AG20443 (cell line): ENCODE results near the gene AJAP1.

Source experiments
- DNase-seq: peaks from one replicate; pipeline ENCODE4 v3.0.0; 2012; ENCODE audit warnings: low spot score, mixed read lengths

The AJAP1 gene

DNA sequence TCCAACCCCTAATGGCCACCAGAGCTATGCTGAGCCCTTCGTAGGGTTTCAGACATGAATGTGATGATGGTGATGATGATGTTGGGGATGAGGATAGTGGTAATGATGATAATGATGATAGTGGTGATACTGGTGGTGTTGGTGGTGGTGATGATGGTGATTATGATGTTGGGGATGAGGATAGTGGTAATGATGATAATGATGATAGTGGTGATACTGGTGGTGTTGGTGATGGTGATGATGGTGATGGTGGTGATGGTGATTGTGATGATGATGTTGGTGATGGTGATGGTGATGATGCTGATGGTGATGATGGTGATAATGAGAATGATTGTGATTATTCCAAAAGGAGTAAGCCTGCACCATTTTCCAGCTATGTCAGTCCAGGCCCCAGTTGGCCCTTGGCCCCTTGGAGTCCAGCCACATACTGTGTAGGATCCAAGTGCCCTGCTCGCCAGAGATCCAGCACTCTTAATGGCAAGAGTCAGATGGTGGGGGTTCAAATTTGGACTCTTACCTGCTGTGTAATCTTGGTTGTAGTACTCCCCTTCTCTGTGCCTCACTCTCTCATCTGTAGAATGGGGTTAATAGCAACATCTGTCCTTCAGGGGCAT lies 28.3 kb downstream of the AJAP1 start:
- no peak for DNase-seq

DNA sequence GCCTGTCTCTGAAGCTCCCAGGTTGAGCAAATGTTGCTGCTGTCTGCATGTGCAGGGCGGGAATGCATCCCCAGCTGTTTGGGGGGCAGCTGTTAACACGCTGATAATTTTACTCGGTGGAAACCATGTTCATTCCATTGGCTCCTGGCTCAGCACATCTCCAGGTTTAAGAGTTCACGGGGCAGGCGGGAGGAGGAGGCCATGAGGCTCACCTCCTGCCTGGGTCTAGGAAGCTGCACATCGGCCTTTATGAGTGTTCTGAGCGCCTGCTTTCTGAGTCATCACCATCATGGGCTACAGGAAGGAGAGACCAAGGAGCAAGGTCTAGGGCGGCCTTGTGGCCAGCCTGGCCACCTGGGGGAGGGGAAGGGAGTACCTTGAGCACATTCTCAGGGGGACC lies 29.7 kb downstream of the AJAP1 start:
- DNase-seq, result no peak

DNA sequence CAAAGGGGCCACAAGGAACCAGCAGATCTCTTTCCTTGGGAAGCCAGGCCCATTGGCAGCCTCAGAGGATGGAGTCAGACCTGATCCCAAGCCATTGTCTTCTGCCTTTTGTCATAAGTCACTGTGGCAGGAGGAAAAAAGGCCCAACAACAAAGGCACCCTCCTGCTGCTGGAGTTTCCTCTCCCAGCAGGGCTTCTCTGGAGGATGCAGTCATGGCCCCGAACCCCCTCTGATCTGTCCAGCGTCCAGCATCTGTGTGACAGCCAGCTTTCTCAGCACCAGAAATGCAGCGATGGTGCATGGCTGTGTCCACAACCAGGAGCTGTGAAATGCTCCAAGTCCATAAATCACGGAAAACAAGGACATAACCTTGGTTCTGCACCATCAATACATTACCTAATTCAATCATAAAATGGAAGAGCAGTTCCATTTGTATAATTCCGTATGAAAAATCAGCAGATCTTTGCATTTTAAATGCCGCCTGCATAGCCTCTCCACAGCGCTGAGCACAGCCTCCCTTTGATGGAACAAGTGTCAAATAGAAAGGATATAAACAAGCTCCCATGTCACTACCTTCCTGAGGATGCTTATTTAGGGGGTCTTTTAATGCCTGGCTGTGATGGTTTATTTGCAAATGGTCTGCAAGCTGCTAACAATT lies 30.6 kb downstream of the AJAP1 start:
- DNase-seq, result no peak

DNA sequence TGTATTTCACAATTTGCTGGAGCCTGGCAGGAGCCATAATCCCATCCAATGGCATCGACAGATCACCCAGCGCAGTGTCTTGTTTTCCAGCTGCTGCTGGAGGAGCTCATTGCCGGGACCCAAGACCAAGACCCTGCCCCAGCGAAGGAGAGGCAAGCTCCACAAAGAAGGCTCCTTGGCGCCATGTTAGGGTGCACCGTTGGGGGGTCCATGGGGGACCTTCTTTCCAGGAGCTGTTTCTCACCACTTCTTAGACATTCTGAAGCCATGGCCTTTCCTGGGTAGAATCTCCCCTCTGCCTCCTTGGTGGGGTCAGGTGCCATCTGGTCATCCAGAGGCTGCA lies 31.1 kb downstream of the AJAP1 start:
- DNase-seq, result no peak

DNA sequence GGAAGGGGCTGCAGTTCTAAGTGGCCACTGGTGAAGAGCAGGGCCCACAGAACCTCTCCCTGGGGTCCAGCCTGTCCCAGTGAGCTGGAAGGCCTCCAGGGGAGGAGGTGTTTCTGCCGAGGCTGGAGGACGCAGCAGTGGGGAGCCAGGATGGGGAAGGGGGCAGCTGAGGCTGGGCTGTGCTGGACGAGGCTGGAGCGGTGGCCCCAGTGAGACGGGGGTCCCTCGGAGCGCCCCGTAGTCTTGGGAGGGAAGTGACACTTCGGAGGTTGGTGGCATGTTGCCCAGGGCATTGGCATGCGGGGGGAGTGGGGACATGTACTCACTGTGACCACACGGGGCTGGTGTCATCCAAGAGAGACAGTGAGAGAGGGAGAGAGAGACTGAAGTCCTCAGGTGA lies 33.5 kb downstream of the AJAP1 start:
- no peak for DNase-seq

DNA sequence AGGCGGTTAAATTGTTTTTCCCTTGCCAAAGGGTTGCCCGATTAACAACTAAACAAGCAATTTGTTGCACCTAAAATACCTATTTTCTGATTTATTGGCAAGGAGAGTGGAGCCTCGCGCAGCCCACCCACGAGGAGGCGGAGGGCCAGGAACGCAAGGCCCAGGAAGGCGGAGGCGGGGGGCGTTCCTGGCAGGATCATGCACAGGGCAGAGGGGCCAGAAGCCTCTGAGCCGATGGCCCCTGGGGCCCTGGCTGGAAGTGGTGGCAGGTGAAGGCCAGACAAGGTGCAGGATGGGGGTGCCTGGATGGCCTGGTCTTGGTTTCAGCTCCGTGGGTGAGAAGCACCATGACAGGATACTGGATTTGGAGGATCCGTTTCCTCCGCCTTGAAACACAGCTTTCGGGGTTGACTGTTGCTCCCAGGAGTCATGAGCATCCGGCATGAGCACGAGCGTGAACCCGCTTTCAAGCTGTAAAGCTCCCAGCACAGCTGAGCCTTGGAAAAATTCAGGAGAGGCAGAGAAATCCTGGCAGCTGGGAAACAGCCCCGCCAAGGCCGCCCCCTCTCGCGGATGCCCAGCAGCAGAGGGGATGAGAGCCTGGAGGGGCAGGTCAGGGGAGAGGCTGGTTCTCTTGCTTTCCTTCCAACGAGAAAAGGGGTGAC lies 35.0 kb downstream of the AJAP1 start:
- DNase-seq, result no peak

DNA sequence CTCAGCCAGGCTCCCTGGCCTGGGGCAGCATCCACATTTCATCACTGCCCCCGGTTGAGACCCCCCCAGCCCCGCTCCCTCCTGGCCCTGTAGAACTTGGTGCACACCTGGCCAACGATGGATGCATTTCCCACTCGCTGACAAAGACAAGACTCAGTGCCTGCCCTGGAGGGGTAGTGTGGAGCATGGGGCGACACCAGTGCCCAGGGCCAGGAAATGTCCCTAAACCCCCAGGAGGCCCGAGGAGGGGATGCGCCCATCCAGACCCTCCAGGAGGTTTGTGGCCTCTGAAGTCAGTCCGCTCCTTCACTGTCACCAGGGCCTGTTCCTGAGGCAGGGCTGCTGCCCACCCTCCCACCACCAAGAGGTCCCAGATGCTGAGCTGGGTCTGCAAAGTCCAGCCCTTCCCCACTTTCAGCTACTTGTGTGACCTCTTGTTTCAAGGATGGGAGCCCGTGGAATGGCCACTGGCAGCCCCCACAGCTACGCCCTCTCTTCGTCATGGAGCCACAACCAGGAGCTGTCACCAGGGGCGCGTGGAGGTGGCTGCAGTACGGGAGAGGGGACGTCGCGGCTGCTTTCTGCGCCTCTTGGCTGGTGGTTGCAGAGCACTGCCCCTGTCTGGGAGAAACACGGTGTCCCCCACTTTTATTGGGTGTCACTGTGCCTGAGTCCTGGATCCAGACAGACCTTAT lies 35.7 kb downstream of the AJAP1 start:
- no peak for DNase-seq

DNA sequence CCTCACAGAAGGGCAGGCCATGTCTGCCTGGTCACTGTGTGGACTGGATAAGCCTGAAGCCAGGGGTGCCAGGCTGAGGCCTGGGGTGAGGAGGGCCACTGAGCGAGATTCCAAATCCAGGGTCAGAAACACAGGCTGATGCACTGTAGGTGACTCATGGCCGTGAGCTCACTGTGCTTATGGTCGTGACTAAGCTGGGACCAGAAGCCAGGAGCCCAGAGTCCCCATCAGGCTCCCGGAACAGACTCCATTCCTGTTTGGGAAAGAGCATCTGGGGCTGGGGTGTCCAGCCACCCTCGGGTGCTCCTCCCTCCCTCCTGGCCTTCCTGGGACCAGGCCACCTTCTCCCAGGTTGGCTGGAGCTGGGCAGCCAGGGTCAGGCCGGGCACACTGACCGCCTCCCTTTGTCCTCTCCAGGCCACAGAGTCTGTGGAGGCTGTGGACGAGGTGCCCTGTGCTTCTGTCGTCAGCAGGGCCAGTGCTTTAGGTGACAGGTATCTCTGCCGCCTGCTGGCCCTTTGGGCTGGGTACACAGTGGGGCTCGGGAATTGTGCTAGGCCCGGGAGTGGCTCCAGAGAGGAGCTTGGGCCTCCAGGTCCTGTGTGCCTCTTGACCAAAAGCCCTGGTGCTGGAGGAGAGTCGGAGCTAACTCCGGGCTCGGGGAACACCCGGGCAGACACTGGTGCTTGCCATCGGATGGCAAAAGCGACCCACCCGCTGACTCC lies 36.7 kb downstream of the AJAP1 start:
- peak; percentile 72 for DNase-seq

DNA sequence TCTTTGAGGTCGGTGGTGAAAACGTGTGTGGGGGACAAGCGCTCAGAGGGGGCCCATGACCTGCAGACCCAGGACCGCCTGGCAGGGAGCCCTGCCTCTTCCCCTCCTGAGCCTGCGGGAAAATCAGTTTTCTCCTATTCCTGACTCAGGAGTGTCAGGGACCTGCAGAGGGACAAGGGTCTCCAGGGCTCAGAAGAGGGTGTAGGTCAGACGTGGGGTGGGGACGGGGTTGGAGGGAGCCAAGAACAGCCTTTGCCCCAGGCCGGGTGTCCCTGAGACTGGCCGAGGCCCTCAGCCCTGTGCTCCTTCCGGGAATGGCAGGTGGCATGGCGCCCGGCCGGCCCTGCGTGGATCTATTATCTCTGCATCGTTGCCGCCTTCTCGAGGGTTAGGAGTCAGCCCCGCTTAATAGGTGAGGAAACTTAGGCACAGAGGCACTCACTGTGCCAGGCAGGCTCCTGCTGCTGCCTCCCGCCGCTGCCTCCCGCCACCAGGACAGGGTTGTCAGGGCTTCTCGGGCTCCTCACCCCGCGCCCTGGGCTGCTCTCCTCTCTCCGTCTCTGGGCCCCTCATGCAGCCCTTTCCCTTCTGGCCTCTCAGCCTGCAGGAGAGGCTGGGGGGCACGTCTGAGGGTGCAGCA lies 37.5 kb downstream of the AJAP1 start:
- DNase-seq, result no peak

DNA sequence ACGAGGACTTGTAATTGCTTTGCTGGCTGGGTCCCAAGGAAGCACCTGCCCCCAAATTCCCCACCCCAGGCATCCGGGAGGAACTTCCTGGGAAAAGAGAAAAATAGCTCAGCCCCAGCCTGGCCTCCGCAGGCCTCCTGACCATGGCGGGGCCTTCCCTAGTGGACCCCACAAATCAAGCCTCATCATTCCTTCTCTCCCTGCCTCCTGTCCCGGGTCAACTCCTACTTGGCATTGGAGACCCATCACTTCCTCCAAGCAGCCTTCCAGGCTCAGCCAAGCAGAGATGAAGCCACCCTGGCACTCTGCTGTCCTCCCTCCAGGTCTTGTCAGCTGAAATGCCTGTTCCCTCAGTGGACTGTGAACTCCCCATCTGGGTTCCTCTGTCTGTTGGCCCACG lies 38.0 kb downstream of the AJAP1 start:
- no peak for DNase-seq

DNA sequence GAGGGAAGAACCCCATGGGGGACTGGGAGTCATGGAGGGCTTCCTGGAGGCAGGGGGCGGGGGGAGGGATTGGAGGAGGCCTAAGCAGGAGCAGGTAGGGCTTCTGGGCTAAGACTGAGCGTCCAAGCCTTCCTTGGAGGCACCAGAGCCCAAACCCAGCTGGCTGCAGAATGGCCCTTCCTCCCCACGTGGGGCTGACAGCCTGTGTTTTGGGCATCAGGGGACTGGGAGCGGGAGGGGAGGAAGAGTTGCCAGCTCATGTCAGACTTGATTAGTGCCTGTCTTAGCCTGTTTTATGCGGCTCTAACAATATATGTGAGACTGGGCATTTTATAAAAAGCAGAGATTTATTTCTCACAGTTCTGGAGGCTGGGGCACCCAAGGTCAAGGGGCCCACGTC lies 38.9 kb downstream of the AJAP1 start:
- DNase-seq, result no peak

DNA sequence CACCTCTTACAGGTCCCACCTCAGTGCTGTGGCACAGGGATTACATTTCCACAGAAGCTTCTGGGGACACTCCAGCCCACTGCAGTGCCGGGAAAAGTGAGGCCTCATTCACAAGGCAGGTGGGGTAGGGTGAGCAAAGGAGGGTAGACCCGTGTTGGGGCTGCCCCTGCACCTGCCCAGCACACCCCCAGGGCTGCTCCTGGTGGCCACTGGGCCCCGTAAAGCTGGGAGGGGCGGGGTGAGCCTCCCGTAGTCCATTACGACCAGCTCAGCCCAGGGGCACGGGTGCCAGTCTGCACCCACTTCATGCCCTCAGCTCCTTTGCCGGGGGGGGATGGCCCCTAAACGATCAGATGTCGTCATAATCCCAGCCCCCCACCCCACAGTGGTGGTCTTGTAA lies 39.5 kb downstream of the AJAP1 start:
- no peak for DNase-seq

DNA sequence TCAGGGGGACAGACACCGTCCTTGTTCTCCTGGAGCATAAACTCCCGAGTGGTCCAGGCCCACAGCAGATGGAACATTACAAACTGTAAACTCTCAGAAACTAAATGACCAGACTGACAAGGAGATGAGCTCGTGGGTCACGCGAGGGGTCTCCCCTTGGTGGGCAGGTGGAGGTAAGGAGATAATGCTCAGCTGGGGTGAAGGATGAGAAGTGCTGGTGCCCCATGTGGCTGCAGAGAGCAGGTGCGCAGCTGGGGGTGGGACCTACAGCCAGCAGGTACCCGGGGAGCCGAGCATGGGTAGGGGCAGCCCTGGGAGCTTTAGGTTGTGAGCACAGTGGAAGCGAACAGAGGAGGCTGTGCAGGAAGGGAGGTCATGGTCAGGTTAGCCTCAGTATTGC lies 40.1 kb downstream of the AJAP1 start:
- no peak for DNase-seq

DNA sequence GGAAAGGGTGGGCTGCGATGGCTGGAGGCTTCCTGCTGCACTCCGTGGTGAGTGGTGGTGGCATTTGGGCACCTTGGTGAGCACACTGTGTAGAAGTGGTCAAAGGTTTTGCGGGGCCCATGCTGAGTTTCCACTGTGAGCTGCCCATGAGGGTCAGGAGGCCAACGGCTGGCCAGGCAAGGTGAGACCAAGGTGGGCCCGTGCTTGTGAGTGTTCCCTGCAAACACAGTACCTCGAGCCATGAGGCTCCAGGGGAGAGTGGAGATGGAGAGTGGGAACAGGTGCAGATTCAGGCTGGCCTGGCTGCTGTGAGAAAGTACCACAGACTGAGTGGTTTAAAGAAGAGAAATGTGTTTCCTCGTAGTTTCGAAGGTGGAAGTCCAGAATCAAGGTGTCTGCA lies 40.8 kb downstream of the AJAP1 start:
- DNase-seq, result no peak

DNA sequence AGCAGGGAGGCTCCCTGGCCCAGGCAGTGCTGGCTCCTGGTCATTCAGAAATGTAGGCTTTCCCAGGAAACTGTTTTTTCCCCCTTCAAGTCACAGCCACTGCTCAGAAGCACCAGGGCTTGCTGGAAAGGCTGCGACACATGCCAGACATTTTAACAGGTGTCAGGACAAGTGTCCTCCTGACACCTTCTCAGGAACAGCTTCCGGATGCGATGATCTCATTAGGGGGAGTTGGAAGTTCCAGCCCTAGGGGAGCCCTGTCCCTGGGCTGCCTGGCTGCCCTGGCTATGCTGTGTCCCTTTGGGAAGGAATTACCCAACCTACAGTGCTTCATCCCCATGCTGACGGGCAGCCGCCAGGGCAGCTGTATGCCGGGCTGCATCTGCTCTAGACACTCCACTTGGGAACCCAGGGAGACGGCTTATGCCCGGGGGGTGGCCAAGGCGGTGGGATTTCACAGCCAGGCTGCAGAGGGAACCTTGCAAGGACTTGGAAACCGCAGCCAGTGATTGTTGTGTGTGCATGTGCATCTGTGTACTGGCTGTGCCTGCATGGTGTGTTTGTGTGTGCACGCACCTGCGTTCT lies 41.8 kb downstream of the AJAP1 start:
- DNase-seq, result no peak

DNA sequence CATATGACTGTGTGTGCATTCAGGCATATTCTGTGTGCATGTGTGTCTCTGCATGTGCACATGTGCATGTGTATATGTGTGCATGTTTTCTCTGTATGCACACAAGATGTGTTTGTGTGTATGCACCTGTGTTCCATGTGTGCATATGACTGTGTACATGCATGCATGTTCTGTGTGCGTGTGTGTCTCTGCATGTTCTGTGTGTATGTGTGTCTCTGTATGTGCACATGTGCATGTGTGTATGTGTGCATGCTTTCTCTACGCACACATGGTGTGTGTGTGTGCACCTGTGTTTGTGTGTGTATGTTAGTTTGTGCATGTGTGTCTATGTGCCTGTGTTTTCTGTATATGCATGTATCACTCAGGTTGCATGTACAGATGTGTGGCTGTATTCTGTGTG lies 42.3 kb downstream of the AJAP1 start:
- DNase-seq, result no peak

DNA sequence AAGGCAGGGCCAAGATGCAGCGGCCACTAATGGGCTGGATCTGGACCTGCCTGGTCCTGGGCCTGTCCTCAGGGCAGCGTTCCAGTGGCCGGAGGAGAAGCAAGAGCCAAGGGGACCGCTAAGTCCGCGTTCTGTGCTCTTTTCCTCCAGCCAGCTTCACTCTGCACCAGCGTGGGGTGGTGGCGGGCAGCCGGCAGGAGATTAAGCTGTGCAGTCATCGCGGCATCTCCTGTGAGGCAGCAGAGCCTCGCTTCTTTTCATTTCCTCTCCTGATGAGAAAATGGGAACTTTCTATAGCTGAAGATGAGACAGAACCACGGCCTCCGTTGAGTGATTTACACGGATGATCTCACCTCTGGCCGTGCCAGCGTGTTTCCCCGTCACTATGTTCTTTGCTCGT lies 43.4 kb downstream of the AJAP1 start:
- DNase-seq, result no peak

DNA sequence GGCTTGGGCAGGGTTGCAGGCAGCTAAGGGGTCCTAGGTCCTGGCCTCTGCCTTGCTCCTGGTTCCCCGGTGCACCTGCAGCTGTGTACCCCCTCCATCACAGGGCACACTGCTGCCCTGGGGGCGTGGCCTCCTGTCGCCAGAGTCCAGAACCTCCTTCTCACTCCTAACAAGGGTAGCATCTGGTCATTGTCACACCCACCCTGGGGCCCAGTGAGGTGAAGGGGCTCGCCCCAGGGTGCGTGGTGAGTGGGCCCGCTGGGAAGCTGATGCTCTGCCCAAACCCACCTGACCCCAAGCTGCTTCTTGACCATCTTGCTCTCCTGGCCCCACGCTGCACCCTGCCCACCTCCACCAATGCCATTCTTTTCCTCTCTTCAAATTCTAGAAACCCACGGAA lies 44.5 kb downstream of the AJAP1 start:
- DNase-seq, result no peak

DNA sequence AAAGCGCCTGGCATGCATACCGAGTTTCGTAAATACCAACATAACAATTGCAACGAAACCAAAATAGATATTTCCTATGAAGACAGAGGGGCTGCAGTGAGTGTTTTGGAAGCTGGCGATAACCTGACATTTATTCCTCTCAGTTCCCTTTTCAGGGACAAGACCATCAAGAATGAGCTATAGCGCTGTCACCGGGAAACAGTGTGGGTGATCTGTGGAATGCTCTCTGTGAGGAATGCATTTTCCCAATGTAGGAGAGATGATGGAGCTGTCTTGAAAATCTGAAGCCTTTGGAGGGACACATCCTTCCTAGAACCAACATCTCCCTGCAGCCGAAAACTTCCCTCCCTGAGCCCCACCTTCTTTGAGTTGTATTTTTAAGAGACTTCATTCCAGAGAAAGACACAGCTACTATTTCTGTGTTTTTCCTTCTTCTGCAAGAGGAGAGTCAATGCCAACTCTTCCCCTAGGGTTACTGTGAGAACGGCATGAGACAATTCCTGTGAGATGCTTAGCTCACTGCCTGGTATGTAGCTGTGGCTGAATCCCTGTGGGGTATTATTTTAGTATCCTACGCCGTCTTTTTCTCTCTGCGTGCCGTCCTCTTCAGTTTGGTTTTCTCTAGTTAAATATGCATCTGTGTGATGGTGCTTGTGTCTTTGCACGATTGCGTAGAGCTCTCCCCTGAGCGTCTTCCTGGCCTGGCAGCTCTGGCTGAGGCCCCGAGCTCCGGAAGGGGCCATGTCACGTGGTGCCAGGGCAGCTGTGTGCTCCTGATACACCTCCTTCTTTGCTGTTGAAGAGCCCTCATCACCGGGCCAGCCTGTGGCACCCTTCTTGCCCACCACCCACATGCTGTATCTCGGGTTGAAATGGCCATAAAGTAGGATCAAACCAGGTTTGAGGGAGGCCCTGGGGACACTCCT lies 45.2 kb downstream of the AJAP1 start:
- DNase-seq, result peak; percentile 29

DNA sequence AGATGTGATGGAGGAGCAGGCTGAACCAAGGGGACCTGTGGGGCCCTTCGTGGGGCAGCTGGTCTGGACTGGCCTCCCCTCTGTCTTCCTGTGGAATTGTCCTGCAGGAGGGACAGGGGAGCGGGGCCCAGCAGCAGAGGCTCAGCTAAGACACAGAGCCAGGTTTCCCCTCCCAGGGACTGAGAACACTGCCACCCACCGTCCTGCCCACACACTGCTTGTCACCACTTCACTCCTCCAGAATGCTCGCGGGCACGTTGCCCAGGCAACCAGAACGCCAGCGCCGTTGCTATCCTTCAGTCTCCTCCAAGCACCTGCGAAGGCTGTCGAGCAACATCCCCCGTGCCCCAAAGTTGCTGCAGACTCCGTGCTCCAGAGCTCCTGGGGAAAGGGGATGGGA lies 46.4 kb downstream of the AJAP1 start:
- DNase-seq, result no peak

DNA sequence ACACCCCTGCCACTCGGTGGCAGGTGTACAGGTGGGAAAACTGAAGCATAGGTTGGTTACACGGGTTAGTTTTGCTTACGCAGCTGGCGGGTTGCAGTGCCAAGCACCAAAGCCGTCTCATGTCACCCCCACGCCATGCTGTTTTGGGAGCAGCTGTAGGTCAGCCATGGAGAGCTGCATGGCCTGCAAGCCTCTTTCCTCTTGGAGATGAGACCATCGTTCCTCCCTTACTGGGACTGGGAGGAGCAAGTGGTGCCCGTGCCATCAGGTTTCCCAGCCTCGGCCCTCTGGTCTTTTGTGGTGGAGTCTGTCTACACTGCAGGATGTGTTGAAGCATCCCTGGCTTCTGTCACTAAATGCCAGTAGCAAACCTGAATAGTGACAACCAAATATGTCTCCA lies 46.9 kb downstream of the AJAP1 start:
- DNase-seq, result no peak
